Lung (tissue), 12 donors: ENCODE measurements around the gene DDX31. TPM values are rescaled to one million over a fixed set of nuclear protein-coding genes. Genes with fewer than 3 reads are reported as not detected.

ENCODE experiments used
- ATAC-seq: fragments of 200-7000 bp; cut with Tn5 transposase; one replicate; pipeline ENCODE4 v1.9.1; 2020; ENCODE audit warnings: moderate number of reproducible peaks; ENCODE audit not compliant: insufficient read depth, low FRiP score
- DNase-seq, 3 donors: peaks; one replicate each; pipeline ENCODE4 v3.0.0-alpha.2; 2013 to 2017
- H3K27ac ChIP-seq, 2 donors: one replicate each; pipeline ENCODE4 v1.5.1; 2013; ENCODE audit warnings: mild to moderate bottlenecking in 2 of 2, moderate library complexity in 2 of 2, control low read depth in 1 of 2, inconsistent platforms in 1 of 2, low read depth in 1 of 2, low read length in 1 of 2
- H3K27me3 ChIP-seq, 3 donors: one replicate each; pipeline ENCODE4 v1.5.1; 2013; ENCODE audit warnings: low read length in 2 of 3; ENCODE audit not compliant: control insufficient read depth in 3 of 3, insufficient read depth in 3 of 3
- H3K36me3 ChIP-seq, 4 donors: one replicate each; pipeline ENCODE4 v1.5.1; 2013; ENCODE audit warnings: low read length in 4 of 4, mild to moderate bottlenecking in 1 of 4, moderate library complexity in 1 of 4; ENCODE audit not compliant: control insufficient read depth in 4 of 4, insufficient read depth in 4 of 4
- H3K4me1 ChIP-seq, 5 donors: one replicate each; pipeline ENCODE4 v1.5.1; 2013; ENCODE audit warnings: low read length in 5 of 5, mild to moderate bottlenecking in 2 of 5, moderate library complexity in 1 of 5; ENCODE audit not compliant: control insufficient read depth in 5 of 5, insufficient read depth in 5 of 5
- H3K4me3 ChIP-seq: one replicate; pipeline ENCODE4 v1.5.1; 2013; ENCODE audit warnings: mild to moderate bottlenecking, control low read depth, moderate library complexity
- H3K9ac ChIP-seq, 2 donors: one replicate each; pipeline ENCODE4 v1.5.1; 2013; ENCODE audit warnings: low read length in 2 of 2, control low read depth in 1 of 2; ENCODE audit not compliant: insufficient read depth in 1 of 2
- H3K9me3 ChIP-seq, 4 donors: one replicate each; pipeline ENCODE4 v1.5.1; 2013; ENCODE audit warnings: low read length in 3 of 4, mild to moderate bottlenecking in 1 of 4, moderate library complexity in 1 of 4; ENCODE audit not compliant: control insufficient read depth in 4 of 4, insufficient read depth in 3 of 4
- WGBS, 2 donors: extraction: QIAGEN DNeasy Blood & Tissue Kit; methylation state at CpG; one replicate each; pipeline ENCODE4 v1.1.7; 2013; 5-methylcytosine and 5-hydroxymethylcytosine counted together
- polyA plus RNA-seq, 2 donors: library from polyadenylated mRNA; stranded (reverse); fragments of 200-250 nt; gene quantifications; one replicate each; pipeline ENCODE4 v1.2.1, GENCODE V29; 2013
- total RNA-seq, 2 donors: library from RNA; depleted of rRNA in 1 of 2; stranded (reverse); fragments of >200 nt in 1 of 2; gene quantifications; one replicate each; pipeline ENCODE4 v1.2.1, GENCODE V29; 2014 to 2021
- TF ChIP-seq, protein P1 (sequence below): IDR thresholded peaks from 2 replicates; pipeline ENCODE4 v1.5.1; 2012; ENCODE audit warnings: mild to moderate bottlenecking; ENCODE audit errors: control extremely low read depth, extremely low read depth
- donor health status: control.
- donor health status: control.
- donor health status: Bipolar disorder and iron deficiency.
- donor health status: healthy.
- donor health status: DM: yes; HTN: yes; CAD: no.

Gene DDX31
- total and polyA plus RNA-seq, 4 donors, result 8.1 to 14.8 (median 11.7) TPM

DNA sequence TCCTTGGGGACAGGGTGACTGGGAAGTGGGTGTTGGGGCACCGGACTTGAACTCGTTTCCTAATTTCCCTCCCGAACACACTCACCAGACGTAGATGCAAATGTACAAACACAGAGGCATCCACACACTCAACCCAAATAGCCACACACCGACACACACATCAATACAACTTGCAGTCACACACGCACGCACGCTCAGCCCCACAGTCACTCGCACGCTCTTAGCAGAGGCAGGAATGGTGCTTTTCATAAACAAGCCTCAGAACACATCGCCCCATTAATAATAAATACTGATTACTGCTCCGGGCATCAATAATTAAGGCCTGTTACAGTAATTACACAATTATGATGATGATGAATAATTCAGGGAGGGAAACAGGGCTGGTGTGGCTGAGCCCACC is 81.7 kb downstream of the DDX31 start:
- Histone ChIP-seq H3K4me1 (peaks cover 0 to 6% (median 0%) of the 10 kb centered on the region in 5 donors), H3K4me3 (no peak overlapping the region), H3K27ac (no peak overlapping the region), H3K36me3 (no peaks in the 10 kb centered on the region), H3K27me3 (peaks cover 27 to 86% (median 82%) of the 10 kb centered on the region in 3 donors), H3K9ac (no peak overlapping the region), H3K9me3 (peaks cover 0 to 2% (median 0%) of the 10 kb centered on the region in 4 donors)
- TF ChIP-seq, protein P1, sequence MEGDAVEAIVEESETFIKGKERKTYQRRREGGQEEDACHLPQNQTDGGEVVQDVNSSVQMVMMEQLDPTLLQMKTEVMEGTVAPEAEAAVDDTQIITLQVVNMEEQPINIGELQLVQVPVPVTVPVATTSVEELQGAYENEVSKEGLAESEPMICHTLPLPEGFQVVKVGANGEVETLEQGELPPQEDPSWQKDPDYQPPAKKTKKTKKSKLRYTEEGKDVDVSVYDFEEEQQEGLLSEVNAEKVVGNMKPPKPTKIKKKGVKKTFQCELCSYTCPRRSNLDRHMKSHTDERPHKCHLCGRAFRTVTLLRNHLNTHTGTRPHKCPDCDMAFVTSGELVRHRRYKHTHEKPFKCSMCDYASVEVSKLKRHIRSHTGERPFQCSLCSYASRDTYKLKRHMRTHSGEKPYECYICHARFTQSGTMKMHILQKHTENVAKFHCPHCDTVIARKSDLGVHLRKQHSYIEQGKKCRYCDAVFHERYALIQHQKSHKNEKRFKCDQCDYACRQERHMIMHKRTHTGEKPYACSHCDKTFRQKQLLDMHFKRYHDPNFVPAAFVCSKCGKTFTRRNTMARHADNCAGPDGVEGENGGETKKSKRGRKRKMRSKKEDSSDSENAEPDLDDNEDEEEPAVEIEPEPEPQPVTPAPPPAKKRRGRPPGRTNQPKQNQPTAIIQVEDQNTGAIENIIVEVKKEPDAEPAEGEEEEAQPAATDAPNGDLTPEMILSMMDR, result no peak
- no peak for DNase-seq
- WGBS, 2 donors, result 21 to 24% methylated on average over 12 of the region's 12 CpGs
- no peak for ATAC-seq

DNA sequence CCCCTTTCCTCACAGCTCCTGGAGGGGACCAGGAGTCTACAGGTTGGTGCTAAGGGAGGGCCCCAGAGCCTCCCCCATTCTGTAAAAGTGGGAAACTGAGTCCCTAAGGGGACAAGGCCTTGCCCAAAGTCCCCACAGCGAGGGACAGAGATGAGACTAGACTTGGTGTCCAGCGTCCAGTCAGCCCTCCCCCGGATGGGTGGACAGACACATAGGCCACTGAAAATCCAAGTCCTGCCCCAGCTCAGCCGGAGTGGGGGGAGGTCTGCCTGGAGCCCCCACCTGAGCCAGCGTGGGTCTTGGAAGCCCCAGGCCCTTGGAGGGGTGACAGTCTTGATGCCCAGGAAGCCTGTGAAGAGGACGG is 82.2 kb downstream of the DDX31 start:
- Histone ChIP-seq H3K36me3 (no peaks in the 10 kb centered on the region), H3K27ac (no peak overlapping the region), H3K4me3 (no peak overlapping the region), H3K27me3 (peaks cover 27 to 84% (median 84%) of the 10 kb centered on the region in 3 donors), H3K9ac (no peak overlapping the region), H3K9me3 (peaks cover 0 to 2% (median 0%) of the 10 kb centered on the region in 4 donors), H3K4me1 (peaks cover 0 to 6% (median 0%) of the 10 kb centered on the region in 5 donors)
- WGBS, 2 donors, result 10 to 15% methylated on average over 6 of the region's 6 CpGs
- ATAC-seq (no peak), DNase-seq (no peak)
- TF ChIP-seq, protein P1, result no peak

DNA sequence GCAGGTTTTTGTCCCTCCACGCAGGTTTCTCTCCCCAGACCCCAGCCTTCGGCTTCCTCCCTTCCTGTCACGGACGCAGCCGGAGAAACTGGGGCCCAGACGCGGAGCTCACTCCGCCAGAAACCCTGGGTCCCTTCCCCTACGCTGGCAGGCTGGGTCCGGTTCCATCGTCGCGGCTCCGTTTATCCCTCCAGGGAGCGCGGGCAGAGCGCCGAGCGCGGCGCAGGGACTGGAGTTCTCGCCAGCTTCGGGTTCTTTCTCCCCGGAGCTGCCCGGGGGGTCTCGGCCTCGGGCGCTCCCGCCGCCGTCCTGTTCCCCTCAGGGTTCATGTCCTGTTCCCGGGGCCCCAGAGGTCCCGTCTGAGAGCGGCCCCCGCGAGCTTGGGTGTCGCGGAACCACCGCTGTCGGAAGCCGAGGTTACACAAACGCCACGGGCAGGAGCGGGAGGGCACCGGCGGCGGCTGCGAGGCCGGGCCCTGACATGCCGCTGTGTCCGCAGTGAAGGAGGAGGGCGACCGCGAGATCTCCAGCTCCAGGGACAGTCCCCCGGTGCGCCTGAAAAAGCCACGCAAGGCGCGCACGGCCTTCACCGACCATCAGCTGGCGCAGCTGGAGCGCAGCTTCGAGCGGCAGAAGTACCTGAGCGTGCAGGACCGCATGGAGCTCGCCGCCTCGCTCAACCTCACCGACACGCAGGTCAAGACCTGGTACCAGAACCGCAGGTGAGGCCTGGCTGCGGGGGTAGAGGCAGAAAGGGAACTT is 82.8 kb downstream of the DDX31 start:
- H3K9me3 ChIP-seq, result peaks cover 0 to 2% (median 0%) of the 10 kb centered on the region in 4 donors
- DNase-seq, result no peak
- no peak overlapping the region for H3K4me3 ChIP-seq
- peaks cover 27 to 85% (median 78%) of the 10 kb centered on the region in 3 donors for H3K27me3 ChIP-seq
- H3K9ac ChIP-seq, result no peak overlapping the region
- TF ChIP-seq, protein P1, result no peak
- H3K36me3 ChIP-seq, result no peaks in the 10 kb centered on the region
- H3K4me1 ChIP-seq, result peaks cover 0 to 6% (median 0%) of the 10 kb centered on the region in 5 donors
- WGBS, 2 donors, result 2 to 3% methylated on average over 73 to 74 of the region's 74 CpGs
- H3K27ac ChIP-seq, result no peak overlapping the region
- no peak for ATAC-seq
